ENCODE results near the gene IL20RA. TPM values are rescaled to one million over a fixed set of nuclear protein-coding genes. Genes with fewer than 3 reads are reported as not detected.

The IL20RA gene
- total RNA-seq, 6 donors from 2014 or later: 7.5 to 44.8 (median 9.7) TPM

DNA sequence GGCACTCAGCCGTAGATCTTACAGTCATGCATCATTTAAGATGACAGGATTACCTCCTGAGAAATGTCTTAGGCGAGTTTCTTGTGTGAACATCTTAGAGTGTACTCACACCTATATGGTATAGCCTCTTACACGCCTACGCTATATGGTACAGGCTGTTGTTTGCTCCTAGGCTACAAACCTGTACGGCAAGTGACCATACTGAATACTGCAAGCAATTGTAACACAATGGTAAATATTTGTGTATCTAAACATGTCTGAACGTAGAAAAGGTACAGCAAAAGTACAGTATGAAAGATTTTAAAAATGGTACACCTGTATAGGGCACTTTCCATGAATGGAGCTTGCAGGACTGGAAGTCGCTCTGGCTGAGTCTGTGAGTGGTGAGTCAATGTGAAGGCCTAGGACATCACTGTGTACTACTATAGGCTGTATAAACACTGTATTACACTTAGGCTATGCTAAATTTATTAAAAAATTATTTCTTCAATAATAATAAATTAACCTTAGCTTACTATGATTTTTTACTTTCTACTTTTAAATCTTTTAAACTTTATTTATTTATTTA is 541 bp upstream of the IL20RA start:
- no peak for DNase-seq
- H3K4me3 ChIP-seq: peak overlapping the region in 3 of 4 donors; percentile 71 to 80 (median 75)
- H3K27ac ChIP-seq: peak overlapping the region; percentile 74 to 83 (median 78)
- H3K9me3 ChIP-seq: no peaks in the 10 kb centered on the region
- peaks cover 0 to 16% (median 9%) of the 10 kb centered on the region in 4 donors for H3K4me1 ChIP-seq
- WGBS, 2 donors: 89 to 90% methylated on average over 7 of the region's 7 CpGs
- H3K36me3 ChIP-seq: no peaks in the 10 kb centered on the region
- ATAC-seq (ENCODE audit: low FRiP score in 2 of 2): no peak
- TF ChIP-seq POLR2AphosphoS5 (IDR thresholded peaks at IDR 0.05): no peak
- TF ChIP-seq EP300 (IDR thresholded peaks at IDR 0.05): no peak
- no peak for TF ChIP-seq CTCF (IDR thresholded peaks at IDR 0.05)
- no peak for TF ChIP-seq POLR2A (IDR thresholded peaks at IDR 0.05)
- peaks cover 0 to 9% (median 3%) of the 10 kb centered on the region in 4 donors for H3K27me3 ChIP-seq

DNA sequence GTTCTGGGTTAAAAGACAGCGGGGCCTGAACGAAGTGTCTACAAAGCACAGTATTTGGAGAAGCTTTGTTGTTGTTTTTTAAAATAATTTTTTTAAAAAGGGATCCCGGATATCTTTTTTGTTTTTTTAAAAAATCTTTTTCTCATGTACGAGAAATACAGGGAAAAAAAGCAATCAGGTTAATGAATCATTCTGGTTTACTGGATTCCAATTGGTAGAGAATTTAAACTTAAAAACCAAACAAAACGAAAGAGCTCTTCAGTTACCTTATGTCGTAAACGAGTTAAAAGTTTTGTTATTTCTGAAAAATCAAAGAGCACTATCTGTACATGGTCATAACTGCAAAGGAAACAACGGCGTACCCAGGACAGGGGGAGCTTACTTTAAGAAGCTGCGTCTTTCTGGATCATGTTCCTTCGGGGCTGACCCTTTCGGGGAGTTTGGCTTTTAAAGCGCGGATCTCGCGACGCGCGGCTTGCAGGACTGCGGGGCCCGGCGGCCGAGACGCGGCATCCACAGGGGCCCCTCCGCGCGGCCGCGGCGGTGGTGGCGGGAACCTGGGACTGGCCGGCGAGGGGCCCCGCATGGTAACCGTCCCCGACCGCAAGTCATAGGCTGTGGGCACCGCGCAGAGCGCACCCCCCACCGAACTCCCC is 927 bp downstream of the IL20RA start:
- H3K4me1 ChIP-seq: peaks cover 0 to 16% (median 9%) of the 10 kb centered on the region in 4 donors
- H3K4me3 ChIP-seq: peak overlapping the region; percentile 70 to 80 (median 73)
- DNase-seq (peak; percentile 41 to 89), ATAC-seq (ENCODE audit: low FRiP score in 2 of 2) (peak; percentile 56 to 83)
- no peaks in the 10 kb centered on the region for H3K36me3 ChIP-seq
- no peaks in the 10 kb centered on the region for H3K9me3 ChIP-seq
- peaks cover 0 to 9% (median 3%) of the 10 kb centered on the region in 4 donors for H3K27me3 ChIP-seq
- WGBS, 2 donors: 7 to 16% methylated on average over 11 to 34 of the region's 42 CpGs
- TF ChIP-seq EP300 (IDR thresholded peaks at IDR 0.05) (no peak), POLR2AphosphoS5 (IDR thresholded peaks at IDR 0.05) (peak in 1 of 2 donors; percentile 41), POLR2A (IDR thresholded peaks at IDR 0.05) (peak in 1 of 4 donors; percentile 30)
- H3K27ac ChIP-seq: peak overlapping the region; percentile 74 to 83 (median 78)

DNA sequence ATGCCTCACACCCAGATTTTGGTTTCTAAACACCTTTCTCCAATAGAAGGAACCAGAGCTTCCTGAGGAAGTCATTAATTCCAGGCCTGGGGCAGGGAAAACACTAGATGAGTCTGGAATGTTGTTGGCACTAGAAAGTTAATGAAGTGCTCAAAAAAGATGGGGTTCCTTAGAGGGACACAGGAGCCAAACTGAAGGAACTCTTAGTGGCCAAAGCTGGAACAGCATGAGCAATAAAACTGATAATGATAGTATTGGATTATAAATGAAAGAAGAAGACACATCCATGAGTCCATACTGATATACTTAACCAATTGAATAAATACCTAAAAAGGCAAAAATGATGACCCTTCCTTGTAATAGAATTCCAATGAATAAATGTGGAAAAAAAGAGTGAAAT is 4.4 kb downstream of the IL20RA start:
- ATAC-seq (ENCODE audit: low FRiP score in 2 of 2): no peak
- TF ChIP-seq EP300 (IDR thresholded peaks at IDR 0.05) (no peak), POLR2A (IDR thresholded peaks at IDR 0.05) (no peak), POLR2AphosphoS5 (IDR thresholded peaks at IDR 0.05) (no peak), CTCF (IDR thresholded peaks at IDR 0.05) (no peak)
- Histone ChIP-seq H3K9me3 (no peaks in the 10 kb centered on the region), H3K27ac (no peak overlapping the region), H3K36me3 (no peaks in the 10 kb centered on the region), H3K27me3 (peaks cover 0 to 9% (median 3%) of the 10 kb centered on the region in 4 donors), H3K4me3 (no peak overlapping the region), H3K4me1 (peaks cover 0 to 16% (median 9%) of the 10 kb centered on the region in 4 donors)
- DNase-seq: no peak

- H3K4me3 ChIP-seq: no peak overlapping the region
- peaks cover 0 to 6% (median 4%) of the 10 kb centered on the region in 4 donors for H3K4me1 ChIP-seq
- no peak for DNase-seq
- TF ChIP-seq POLR2AphosphoS5 (IDR thresholded peaks at IDR 0.05): no peak
- WGBS, 2 donors: 75 to 84% methylated on average over 4 of the region's 4 CpGs
- H3K27me3 ChIP-seq: peaks cover 0 to under 1% (median 0%) of the 10 kb centered on the region in 4 donors
- H3K36me3 ChIP-seq: no peaks in the 10 kb centered on the region
- H3K27ac ChIP-seq: no peak overlapping the region
- no peak for ATAC-seq (ENCODE audit: low FRiP score in 2 of 2)
- H3K9me3 ChIP-seq: no peaks in the 10 kb centered on the region
Observed at GRCh38 chr6:137039010-137039409, 5.8 kb downstream of the IL20RA start.

DNA sequence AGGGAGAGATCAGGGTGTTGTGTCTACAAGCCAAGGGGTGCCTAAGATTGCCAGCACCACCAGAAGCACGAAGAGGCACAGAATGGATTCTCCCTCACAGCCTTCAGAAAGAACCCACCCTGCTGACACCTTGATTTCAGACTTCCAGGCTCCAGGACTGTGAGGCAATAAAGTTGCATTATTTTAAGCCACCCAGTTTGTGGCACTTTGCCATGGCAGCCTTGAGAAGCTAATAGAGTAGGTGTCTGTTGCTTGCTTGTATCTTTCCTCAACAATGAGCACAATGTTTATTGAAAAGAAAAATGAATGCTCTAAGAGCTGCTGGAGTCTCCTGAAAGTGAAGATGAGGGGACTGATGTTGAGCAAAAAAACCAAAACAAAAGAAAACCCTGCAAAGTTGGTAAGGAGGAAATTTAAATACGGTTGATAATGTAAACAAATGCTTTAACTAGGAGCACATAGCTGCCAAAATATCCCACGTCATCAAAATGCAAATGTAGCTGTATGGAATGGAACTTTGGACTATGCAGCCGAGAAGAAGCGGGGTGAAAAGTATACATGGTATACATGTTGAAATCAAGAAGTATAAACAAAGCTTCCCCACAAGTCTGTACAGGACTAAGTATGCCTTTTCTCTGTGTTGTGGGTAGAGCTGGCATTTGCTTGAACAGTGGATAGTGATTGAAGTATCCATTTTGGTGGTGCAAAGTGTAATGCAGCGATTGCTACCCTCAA is 8.0 kb downstream of the IL20RA start:
- no peak overlapping the region for H3K4me3 ChIP-seq
- no peaks in the 10 kb centered on the region for H3K4me1 ChIP-seq
- TF ChIP-seq POLR2AphosphoS5 (IDR thresholded peaks at IDR 0.05): no peak
- TF ChIP-seq EP300 (IDR thresholded peaks at IDR 0.05): no peak
- no peak for TF ChIP-seq POLR2A (IDR thresholded peaks at IDR 0.05)
- TF ChIP-seq CTCF (IDR thresholded peaks at IDR 0.05): no peak
- no peaks in the 10 kb centered on the region for H3K27me3 ChIP-seq
- 66 to 73% methylated on average over 6 of the region's 6 CpGs for WGBS, 2 donors
- no peak for DNase-seq
- no peaks in the 10 kb centered on the region for H3K36me3 ChIP-seq
- no peaks in the 10 kb centered on the region for H3K9me3 ChIP-seq
- no peak for ATAC-seq (ENCODE audit: low FRiP score in 2 of 2)
- no peak overlapping the region for H3K27ac ChIP-seq
